ENCODE measurements around the gene CCDC92B.

The CCDC92B gene

DNA sequence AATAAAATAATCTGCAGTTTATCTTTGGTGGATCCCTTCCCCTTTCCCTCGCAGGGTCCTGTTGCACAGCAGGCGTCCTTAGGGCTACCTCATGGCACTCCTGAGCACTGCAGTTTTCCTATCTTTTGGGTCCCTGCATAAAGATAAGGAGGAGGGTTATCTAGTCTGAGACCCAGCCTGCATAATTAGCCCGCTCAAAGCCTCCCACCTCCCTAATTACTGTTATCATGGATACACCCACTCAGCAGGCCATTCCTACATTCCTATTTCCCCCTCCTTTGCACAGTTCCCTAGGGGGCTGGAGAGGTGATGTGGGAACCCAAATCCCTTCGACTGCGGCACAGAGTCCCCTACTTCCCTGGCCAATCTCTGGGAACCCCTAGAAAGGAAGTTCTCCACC is 32.8 kb downstream of the CCDC92B start:
- TF ChIP-seq, protein P1, sequence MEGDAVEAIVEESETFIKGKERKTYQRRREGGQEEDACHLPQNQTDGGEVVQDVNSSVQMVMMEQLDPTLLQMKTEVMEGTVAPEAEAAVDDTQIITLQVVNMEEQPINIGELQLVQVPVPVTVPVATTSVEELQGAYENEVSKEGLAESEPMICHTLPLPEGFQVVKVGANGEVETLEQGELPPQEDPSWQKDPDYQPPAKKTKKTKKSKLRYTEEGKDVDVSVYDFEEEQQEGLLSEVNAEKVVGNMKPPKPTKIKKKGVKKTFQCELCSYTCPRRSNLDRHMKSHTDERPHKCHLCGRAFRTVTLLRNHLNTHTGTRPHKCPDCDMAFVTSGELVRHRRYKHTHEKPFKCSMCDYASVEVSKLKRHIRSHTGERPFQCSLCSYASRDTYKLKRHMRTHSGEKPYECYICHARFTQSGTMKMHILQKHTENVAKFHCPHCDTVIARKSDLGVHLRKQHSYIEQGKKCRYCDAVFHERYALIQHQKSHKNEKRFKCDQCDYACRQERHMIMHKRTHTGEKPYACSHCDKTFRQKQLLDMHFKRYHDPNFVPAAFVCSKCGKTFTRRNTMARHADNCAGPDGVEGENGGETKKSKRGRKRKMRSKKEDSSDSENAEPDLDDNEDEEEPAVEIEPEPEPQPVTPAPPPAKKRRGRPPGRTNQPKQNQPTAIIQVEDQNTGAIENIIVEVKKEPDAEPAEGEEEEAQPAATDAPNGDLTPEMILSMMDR (IDR thresholded peaks at IDR 0.05; ENCODE audit: low read depth, low read length, missing control alignments): no peak
- no peak for DNase-seq (ENCODE audit: low read depth)
- H3K4me3 ChIP-seq (ENCODE audit: low read depth, low read length): no peak overlapping the region
- in situ Hi-C loops (cut with HindIII; ENCODE audit: low sequenced_read_pairs): no loop called here

DNA sequence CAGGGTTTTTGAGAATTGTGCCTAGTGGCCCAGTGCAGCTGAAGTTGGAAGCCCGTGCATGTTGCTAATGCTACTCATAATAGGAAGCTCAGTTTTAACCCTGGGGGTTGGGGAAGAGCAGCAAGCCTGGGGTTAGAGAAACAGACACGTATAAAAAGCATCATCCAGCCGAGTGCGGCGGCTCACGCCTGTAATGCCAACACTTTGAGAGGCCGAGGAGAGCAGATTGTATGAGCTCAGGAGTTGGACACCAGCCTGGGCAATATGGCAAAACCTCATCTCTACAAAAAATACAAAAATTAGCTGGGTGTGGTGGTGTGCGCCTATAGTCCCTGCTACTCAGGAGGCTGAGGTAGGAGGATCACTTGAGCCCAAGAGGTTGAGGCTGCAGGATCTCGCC is 35.6 kb downstream of the CCDC92B start:
- TF ChIP-seq, protein P1 (IDR thresholded peaks at IDR 0.05; ENCODE audit: low read depth, low read length, missing control alignments): no peak
- H3K4me3 ChIP-seq (ENCODE audit: low read depth, low read length): no peak overlapping the region
- DNase-seq (ENCODE audit: low read depth): no peak
- in situ Hi-C loops (cut with HindIII; ENCODE audit: low sequenced_read_pairs): no loop called here

DNA sequence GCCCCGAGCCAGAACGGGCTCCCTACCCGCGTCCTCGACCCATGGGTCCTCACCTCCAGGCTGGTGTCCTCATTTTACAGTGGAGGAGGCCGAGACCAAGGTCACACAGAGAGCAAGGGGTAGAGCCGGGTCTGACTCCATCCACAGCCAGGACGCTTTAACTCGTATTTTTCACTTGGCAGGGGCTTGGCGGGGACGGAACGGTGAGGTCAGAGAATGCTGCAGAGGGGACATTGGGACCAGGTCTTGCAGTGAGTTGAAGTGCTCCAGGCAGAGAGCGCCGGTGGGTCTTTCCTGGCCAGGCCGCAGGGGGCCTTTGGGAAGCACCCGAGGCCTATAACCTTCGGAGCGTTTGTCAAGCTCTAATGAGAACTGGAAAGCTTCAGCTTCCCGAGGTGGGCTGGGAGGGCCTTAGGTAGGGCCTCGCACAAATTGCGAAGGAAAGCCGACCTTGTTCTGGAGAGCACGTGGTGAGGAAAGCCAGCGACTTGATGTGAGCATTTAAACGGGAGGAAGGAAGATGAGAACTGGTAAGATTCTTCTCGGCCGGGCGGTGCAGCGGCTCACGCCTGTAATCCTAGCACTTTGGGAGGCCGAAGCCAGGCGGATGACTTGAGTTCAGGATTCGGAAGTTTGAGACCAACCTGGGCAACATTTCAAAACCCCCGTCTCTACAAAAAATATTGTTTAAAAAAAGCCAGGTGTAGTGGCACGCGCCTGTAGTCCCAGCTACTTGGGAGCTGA is 37.0 kb downstream of the CCDC92B start:
- TF ChIP-seq, protein P1 (IDR thresholded peaks at IDR 0.05; ENCODE audit: low read depth, low read length, missing control alignments): no peak
- in situ Hi-C loops (cut with HindIII; ENCODE audit: low sequenced_read_pairs): no loop called here
- no peak for DNase-seq (ENCODE audit: low read depth)
- H3K4me3 ChIP-seq (ENCODE audit: low read depth, low read length): peak overlapping the region; percentile 67

DNA sequence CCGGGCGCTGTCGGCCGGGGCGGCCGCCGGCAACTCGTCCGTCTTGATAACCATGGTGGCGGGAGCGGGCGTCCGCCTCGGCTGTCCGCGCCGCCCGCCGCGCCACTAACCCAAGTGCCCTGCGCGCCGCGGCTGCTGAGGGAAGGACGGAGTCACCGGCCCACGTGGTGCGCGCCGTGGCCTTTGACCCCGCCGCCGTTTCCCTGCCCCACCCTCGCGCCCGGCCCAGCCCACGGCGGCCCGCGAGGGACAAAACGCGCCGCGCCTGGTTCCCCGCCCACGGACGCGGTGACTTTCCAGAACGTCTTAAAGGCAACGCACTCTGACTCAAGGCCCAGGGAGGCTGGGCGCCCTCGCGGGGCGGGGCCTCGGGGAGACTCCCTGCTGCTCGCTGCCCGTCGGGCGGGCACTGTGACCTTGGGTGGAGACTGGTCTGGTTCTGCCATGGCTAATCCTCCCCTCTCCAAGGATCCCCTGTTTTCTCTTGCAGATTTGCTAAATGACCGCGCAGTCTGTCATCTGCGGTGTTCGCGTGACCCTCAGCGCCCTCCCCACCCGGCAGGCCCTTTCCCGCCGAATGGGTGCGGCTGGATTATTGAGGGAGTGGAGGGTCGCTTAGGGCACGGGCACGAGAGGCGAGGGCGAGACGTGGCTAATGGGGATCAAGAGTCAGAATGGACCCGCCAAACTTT is 37.7 kb downstream of the CCDC92B start, which contains the start of gene CLUH:
Gene CLUH, minus strand, starts transcription at position 157 of the 692 bp plus-strand sequence. Its CDS starts 103 bp downstream, at position 54.
- in situ Hi-C loops (cut with HindIII; ENCODE audit: low sequenced_read_pairs): no loop called here
- peak within 1 kb of the TSS; percentile 67 for H3K4me3 ChIP-seq (ENCODE audit: low read depth, low read length)
- TF ChIP-seq, protein P1 (IDR thresholded peaks at IDR 0.05; ENCODE audit: low read depth, low read length, missing control alignments): no peak
- peak; percentile 81 for DNase-seq (ENCODE audit: low read depth)

DNA sequence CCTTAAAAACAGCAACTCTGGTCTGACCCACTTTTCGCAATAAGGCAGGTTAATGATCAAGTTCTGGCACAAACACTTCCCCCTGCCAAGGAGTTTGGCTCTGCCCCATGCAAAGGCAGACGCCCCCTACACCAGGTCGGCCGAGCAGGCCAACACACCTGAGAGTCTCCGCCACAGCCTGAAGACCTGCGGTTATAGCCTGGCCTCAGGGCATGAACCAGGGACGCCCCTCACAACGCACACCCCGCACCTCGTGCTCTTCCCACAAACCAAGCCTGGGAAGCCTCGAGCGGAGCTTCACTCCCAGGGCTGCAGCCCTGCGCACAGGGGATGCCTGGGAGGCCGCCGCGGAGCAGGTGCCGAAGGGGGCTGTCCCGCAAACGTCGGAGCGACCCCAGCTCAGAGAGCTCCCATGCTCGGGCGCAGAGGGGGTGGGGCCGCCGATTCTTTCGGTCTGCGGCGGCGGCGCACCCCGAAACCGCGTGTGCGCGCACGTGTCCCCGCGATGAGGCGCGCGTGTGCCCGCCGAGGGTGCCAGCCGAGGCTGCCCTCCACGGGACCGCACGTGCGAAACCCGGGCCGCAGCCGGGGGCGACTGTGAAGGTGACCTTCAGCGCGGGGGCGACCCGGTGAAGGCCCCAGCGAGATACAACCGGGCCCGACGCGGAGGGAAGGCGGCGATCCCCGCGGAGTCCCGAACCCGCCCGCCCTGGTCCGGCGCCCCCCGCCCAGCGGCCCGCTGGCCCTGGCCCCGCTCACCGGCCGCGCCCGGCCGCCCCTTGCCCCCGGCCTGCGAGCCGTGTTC is 38.4 kb downstream of the CCDC92B start:
- TF ChIP-seq, protein P1 (IDR thresholded peaks at IDR 0.05; ENCODE audit: low read depth, low read length, missing control alignments): no peak
- no peak for DNase-seq (ENCODE audit: low read depth)
- in situ Hi-C loops (cut with HindIII; ENCODE audit: low sequenced_read_pairs): no loop called here
- H3K4me3 ChIP-seq (ENCODE audit: low read depth, low read length): peak overlapping the region; percentile 67

DNA sequence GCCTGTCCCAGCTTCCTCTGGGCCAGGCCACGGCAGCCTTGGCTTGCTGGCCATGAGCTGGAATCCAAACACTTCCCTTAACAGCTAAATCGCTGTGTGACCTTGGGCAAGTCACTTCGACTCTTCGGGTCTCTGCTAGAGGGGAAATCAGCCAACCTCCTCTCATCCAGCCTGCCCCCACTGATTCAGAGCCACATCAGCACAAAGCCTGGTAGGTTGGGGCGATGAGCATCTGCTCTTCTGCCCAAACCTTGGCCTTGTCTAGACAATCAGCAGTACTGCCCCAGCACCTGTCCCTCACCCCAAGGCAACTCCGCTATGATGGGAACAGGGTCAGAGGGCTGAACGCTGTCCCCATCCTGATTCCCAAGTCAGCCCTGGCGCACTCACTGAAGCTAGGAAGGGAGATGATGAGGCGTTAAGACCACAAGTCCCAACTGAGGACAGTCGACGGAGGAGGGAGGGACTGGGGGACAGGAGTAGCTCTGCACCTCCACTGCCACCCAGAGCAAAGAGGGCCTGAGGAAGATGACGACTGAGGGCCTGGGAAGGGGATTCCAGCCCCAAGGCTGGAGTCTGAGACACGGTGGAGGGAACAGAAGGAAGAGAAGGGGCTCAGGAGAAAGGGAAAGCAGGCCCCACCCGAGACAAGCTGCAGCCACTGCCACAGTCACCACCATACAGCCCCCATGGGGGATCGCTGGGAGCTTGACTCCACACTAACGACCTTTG is 39.2 kb downstream of the CCDC92B start:
- peak overlapping the region; percentile 67 for H3K4me3 ChIP-seq (ENCODE audit: low read depth, low read length)
- DNase-seq (ENCODE audit: low read depth): no peak
- in situ Hi-C loops (cut with HindIII; ENCODE audit: low sequenced_read_pairs): no loop called here
- TF ChIP-seq, protein P1 (IDR thresholded peaks at IDR 0.05; ENCODE audit: low read depth, low read length, missing control alignments): no peak
